ENCODE data around the gene PDE9A.

The PDE9A gene

GRCh38 chr21:42674351-42674940 lies 21.0 kb downstream of the PDE9A start:
- DNase-seq, result no peak

GRCh38 chr21:42675403-42675802 lies 22.0 kb downstream of the PDE9A start:
- no peak for DNase-seq

- no peak for DNase-seq
Measured at GRCh38 chr21:42676808-42677207, 23.4 kb downstream of the PDE9A start.

- DNase-seq, result no peak
Measured at GRCh38 chr21:42677339-42678321, 24.2 kb downstream of the PDE9A start.

- no peak for DNase-seq
Measured at GRCh38 chr21:42678618-42679295, 25.3 kb downstream of the PDE9A start.

GRCh38 chr21:42679319-42680057 lies 26.1 kb downstream of the PDE9A start:
- no peak for DNase-seq

GRCh38 chr21:42680058-42680330 lies 26.6 kb downstream of the PDE9A start:
- no peak for DNase-seq

- DNase-seq, result no peak
Measured at GRCh38 chr21:42680429-42680828, 27.0 kb downstream of the PDE9A start.

GRCh38 chr21:42681296-42682206 lies 28.1 kb downstream of the PDE9A start:
- DNase-seq, result no peak

- DNase-seq, result no peak
Measured at GRCh38 chr21:42682661-42683210, 29.3 kb downstream of the PDE9A start.

GRCh38 chr21:42683371-42684108 lies 30.1 kb downstream of the PDE9A start:
- no peak for DNase-seq

- DNase-seq, result peak; percentile 21
Measured at GRCh38 chr21:42684109-42684916, 30.9 kb downstream of the PDE9A start.

GRCh38 chr21:42685036-42685435 lies 31.6 kb downstream of the PDE9A start:
- DNase-seq, result no peak

GRCh38 chr21:42685954-42686500 lies 32.6 kb downstream of the PDE9A start:
- DNase-seq, result no peak

- DNase-seq, result no peak
Measured at GRCh38 chr21:42687796-42688195, 34.4 kb downstream of the PDE9A start.

- no peak for DNase-seq
Measured at GRCh38 chr21:42688226-42688840, 34.9 kb downstream of the PDE9A start.

GRCh38 chr21:42688841-42689371 lies 35.5 kb downstream of the PDE9A start:
- DNase-seq, result no peak

- DNase-seq, result no peak
Measured at GRCh38 chr21:42690586-42690985, 37.2 kb downstream of the PDE9A start.
